HepG2 (cell line): ENCODE results near the gene ANTKMT. TPM values are rescaled to one million over a fixed set of nuclear protein-coding genes. Genes with fewer than 3 reads are reported as not detected.

Experiments used
- BRCA1 ChIP-seq: sonication (generic); formaldehyde crosslinking; IDR thresholded peaks from 2 replicates; pipeline ENCODE4 v1.4.0; 2020; ENCODE audit warnings: missing genetic modification reagents
- HBP1 ChIP-seq: IDR thresholded peaks from 2 replicates; pipeline ENCODE4 v1.6.1; 2016; ENCODE audit warnings: low read depth, control low read depth
- HIVEP1 ChIP-seq: sonication (generic); formaldehyde crosslinking; IDR thresholded peaks from 2 replicates; pipeline ENCODE4 v1.4.0; 2020; ENCODE audit warnings: mild to moderate bottlenecking, missing genetic modification reagents
- HNF1B ChIP-seq: sonication (generic); formaldehyde crosslinking; IDR thresholded peaks from 2 replicates; pipeline ENCODE4 v1.5.1; 2020; ENCODE audit warnings: mild to moderate bottlenecking, moderate library complexity, missing genetic modification reagents
- KAT2B ChIP-seq: fragments of 150-350 bp; IDR thresholded peaks from 2 replicates; pipeline ENCODE4 v1.6.1; 2014; ENCODE audit warnings: low read depth, low read length, borderline replicate concordance
- MAZ ChIP-seq, 2 experiments: sonication (generic) in 1 of 2; formaldehyde crosslinking in 1 of 2; IDR thresholded peaks; 2 replicates each; pipeline versions ENCODE4 v1.5.0 to v1.6.1; 2012 to 2020; ENCODE audit warnings: low read depth in 2 of 2, mild to moderate bottlenecking in 2 of 2, borderline replicate concordance in 1 of 2, improper control_type of control experiment in 1 of 2, low read length in 1 of 2, missing genetic modification reagents in 1 of 2, moderate library complexity in 1 of 2
- MIER2 ChIP-seq: IDR thresholded peaks from 2 replicates; pipeline ENCODE4 v1.6.1; 2016; ENCODE audit warnings: missing biosample characterization, missing genetic modification reagents
- NFAT5 ChIP-seq: sonication (generic); formaldehyde crosslinking; IDR thresholded peaks from 2 replicates; pipeline ENCODE4 v1.4.0; 2020; ENCODE audit warnings: missing genetic modification reagents
- NONO ChIP-seq, 2 experiments: fragments of 450-650 bp in 1 of 2; sonication (generic) in 1 of 2; formaldehyde crosslinking in 1 of 2; IDR thresholded peaks in 1 of 2; conservative IDR thresholded peaks in 1 of 2; 2 replicates each; pipeline versions ENCODE4 v1.6.1 to v1.8.0; 2017 to 2022; ENCODE audit warnings: mild to moderate bottlenecking in 1 of 2, missing genetic modification reagents in 1 of 2, moderate library complexity in 1 of 2
- RAD51 ChIP-seq: fragments of 450-650 bp; IDR thresholded peaks from 2 replicates; pipeline ENCODE4 v1.6.1; 2016; ENCODE audit warnings: borderline replicate concordance
- SALL2 ChIP-seq: sonication (generic); formaldehyde crosslinking; IDR thresholded peaks from 2 replicates; pipeline ENCODE4 v1.8.1; 2023; ENCODE audit warnings: mild to moderate bottlenecking, missing genetic modification reagents, inconsistent platforms
- SMAD1 ChIP-seq: sonication (generic); formaldehyde crosslinking; IDR thresholded peaks from 2 replicates; pipeline ENCODE4 v1.4.0; 2020; ENCODE audit warnings: missing genetic modification reagents, low read depth, mild to moderate bottlenecking, borderline replicate concordance
- SSRP1 ChIP-seq: IDR thresholded peaks from 2 replicates; pipeline ENCODE4 v1.6.1; 2016; ENCODE audit warnings: control low read depth
- U2AF2 ChIP-seq: fragments of 200-400 bp; formaldehyde crosslinking; IDR thresholded peaks from 2 replicates; pipeline ENCODE4 v1.6.1; 2017; ENCODE audit warnings: low read depth, mild to moderate bottlenecking, low read length
- ZBTB7B ChIP-seq: sonication (generic); formaldehyde crosslinking; IDR thresholded peaks from 2 replicates; pipeline ENCODE4 v1.4.0; 2020; ENCODE audit warnings: missing genetic modification reagents
- ZFAT ChIP-seq: sonication (generic); formaldehyde crosslinking; conservative IDR thresholded peaks from 2 replicates; pipeline ENCODE4 v1.8.1; 2023; ENCODE audit warnings: missing genetic modification reagents, inconsistent platforms
- ZNF605 ChIP-seq: sonication (generic); formaldehyde crosslinking; IDR thresholded peaks from 2 replicates; pipeline ENCODE4 v1.8.0; 2022; ENCODE audit warnings: mild to moderate bottlenecking, missing genetic modification reagents
- ZNF704 ChIP-seq: sonication (generic); formaldehyde crosslinking; IDR thresholded peaks from 2 replicates; pipeline ENCODE4 v1.8.1; 2023; ENCODE audit warnings: mild to moderate bottlenecking, inconsistent platforms, moderate library complexity, missing genetic modification reagents, borderline replicate concordance
- ZNF740 ChIP-seq: sonication (generic); formaldehyde crosslinking; IDR thresholded peaks from 2 replicates; pipeline ENCODE4 v1.4.0; 2020; ENCODE audit warnings: missing genetic modification reagents
- polyA plus RNA-seq, 8 experiments: library from polyadenylated mRNA; depleted of rRNA in 3 of 8; stranded (reverse) in 7 of 8; unstranded in 1 of 8; fragments of >200 nt; fragmentation: Illumina TruSeq in 4 of 8; extraction: Trizol in 4 of 8; gene quantifications; 2 replicates each; pipeline versions ENCODE4 v1.2.1 to v1.2.3, GENCODE V29; 2011 to 2016; ENCODE audit warnings: low read depth in 4 of 8, missing spikeins in 1 of 8, mixed read lengths in 1 of 8; ENCODE audit not compliant: insufficient read depth in 1 of 8
- total RNA-seq, 5 experiments: library from RNA; depleted of rRNA; stranded (reverse); fragments of >200 nt; fragmentation: Illumina TruSeq; extraction: Trizol; gene quantifications; 2 replicates each; pipeline ENCODE4 v1.2.3, GENCODE V29; 2016; ENCODE audit warnings: low read depth in 1 of 5

ANTKMT gene
- total and polyA plus RNA-seq, 2 of the 13 experiments (the other 11 are each of a cell fraction or from before 2014, with no cell fraction given) = 7.5 to 47.8 TPM

- no peak for TF ChIP-seq HIVEP1
- TF ChIP-seq BRCA1 (CRISPR knock-in tag) = no peak
- no peak for TF ChIP-seq ZNF704
- TF ChIP-seq HBP1 = no peak
- peak; percentile 50; the same call in 1 of the 2 replicates for TF ChIP-seq SMAD1 (CRISPR knock-in tag)
- no peak for TF ChIP-seq NFAT5
- TF ChIP-seq ZFAT = no peak
- no peak for TF ChIP-seq SSRP1
- TF ChIP-seq KAT2B = no peak
- no peak for TF ChIP-seq RAD51
- TF ChIP-seq ZNF740 = no peak
- TF ChIP-seq MIER2 (CRISPR knock-in tag) = 0 out of 2 replicates have a peak, but pooled peaks have one; percentile 49
- no peak for TF ChIP-seq SALL2 (CRISPR knock-in tag)
- no peak for TF ChIP-seq U2AF2
- peak; percentile 63; the same call in 1 of the 2 replicates for TF ChIP-seq HNF1B (CRISPR knock-in tag)
- no peak for TF ChIP-seq NONO (IDR thresholded peaks at IDR 0.05)
- no peak; the same call in 1 of the 2 replicates for TF ChIP-seq NONO (CRISPR knock-in tag; conservative IDR thresholded peaks at IDR 0.05)
- TF ChIP-seq ZBTB7B (CRISPR knock-in tag) = no peak
- no peak for TF ChIP-seq ZNF605 (CRISPR knock-in tag)
- TF ChIP-seq MAZ (IDR thresholded peaks at IDR 0.05; ENCODE audit: borderline replicate concordance, low read depth, low read length) = no peak
- TF ChIP-seq MAZ (CRISPR knock-in tag; IDR thresholded peaks at IDR 0.05; ENCODE audit: low read depth) = peak; percentile 62; the same call in 1 of the 2 replicates
These were observed 25.4 kb upstream of the ANTKMT start (continued) for GRCh38 chr16:695355-696089.
